Transverse colon (tissue), 4 donors: ENCODE results near the gene DIP2B. TPM values are rescaled to one million over a fixed set of nuclear protein-coding genes. Genes with fewer than 3 reads are reported as not detected.

Source experiments
- DNase-seq: peaks from one replicate; pipeline ENCODE4 v3.0.0-alpha.2; 2019
- H3K27ac ChIP-seq, 4 donors: fragments of 200-600 bp; sonication (generic); 2 replicates each; pipeline ENCODE4 v1.5.1; 2016 to 2018; ENCODE audit warnings: inconsistent platforms in 4 of 4
- H3K27me3 ChIP-seq: fragments of 200-600 bp; sonication (generic); 2 replicates; pipeline ENCODE4 v1.5.1; 2017; ENCODE audit warnings: inconsistent platforms
- H3K36me3 ChIP-seq, 4 donors: fragments of 200-600 bp; sonication (generic); 2 replicates each; pipeline ENCODE4 v1.5.1; 2017 to 2019; ENCODE audit warnings: inconsistent platforms in 4 of 4
- H3K4me1 ChIP-seq, 4 donors: fragments of 200-600 bp; sonication (generic); 2 replicates each; pipeline ENCODE4 v1.5.1; 2017 to 2020; ENCODE audit warnings: inconsistent platforms in 4 of 4
- H3K4me3 ChIP-seq, 4 donors: fragments of 200-600 bp; sonication (generic); 1 replicate in 1 of 4; 2 replicates in 3 of 4; pipeline versions ENCODE4 v1.5.1 to v1.6.1; 2017 to 2019; ENCODE audit warnings: inconsistent platforms in 4 of 4
- H3K9me3 ChIP-seq, 2 donors: fragments of 200-600 bp; sonication (generic); 2 replicates each; pipeline ENCODE4 v1.5.1; 2017 to 2019; ENCODE audit warnings: inconsistent platforms in 2 of 2
- CTCF ChIP-seq, 5 experiments: fragments of 200-600 bp in 3 of 5; fragments of 450-650 bp in 2 of 5; sonication (generic) in 3 of 5; IDR thresholded peaks; 1 replicate in 2 of 5; 2 replicates in 3 of 5; pipeline ENCODE4 v1.5.1; 2016 to 2017; ENCODE audit warnings: antibody characterized with exemption in 5 of 5, inconsistent platforms in 3 of 5, mild to moderate bottlenecking in 2 of 5, moderate library complexity in 1 of 5
- EP300 ChIP-seq: sonication (generic); formaldehyde crosslinking; IDR thresholded peaks from one replicate; pipeline ENCODE4 v1.6.1; 2017; ENCODE audit warnings: antibody characterized with exemption, low read depth
- POLR2A ChIP-seq: fragments of 450-650 bp; IDR thresholded peaks from one replicate; pipeline ENCODE4 v1.6.1; 2016; ENCODE audit warnings: antibody characterized with exemption, mild to moderate bottlenecking, moderate library complexity
- POLR2AphosphoS5 ChIP-seq, 3 donors: sonication (generic); formaldehyde crosslinking; IDR thresholded peaks; one replicate each; pipeline ENCODE4 v1.6.1; 2016; ENCODE audit warnings: antibody characterized with exemption in 3 of 3
- WGBS, 2 donors: methylation state at CpG; one replicate each; pipeline ENCODE4 v1.1.5; 2018; ENCODE audit warnings: low coverage in 1 of 2; 5-methylcytosine and 5-hydroxymethylcytosine counted together
- in situ Hi-C, 4 donors: fragments of 200-750 bp; cut with MboI; loops; one replicate each; pipeline versions ENCODE4 v1.15.0 to v1.15.1; 2017; ENCODE audit warnings: low sequenced_read_pairs in 3 of 4, low pct_ligation_motif_present in 1 of 4, low pct_unique_long_range_greater_than_20kb in 1 of 4
- intact Hi-C: fragments of 100-400 bp; cut with DNase I; formaldehyde crosslinking; loops from one replicate; pipeline ENCODE4 v1.15.1; 2023; ENCODE audit warnings: low total_unique reads
- total RNA-seq, 4 donors: library from RNA; depleted of rRNA; stranded (reverse); fragments of >200 nt; gene quantifications; one replicate each; pipeline ENCODE4 v1.1.0, GENCODE V29; 2016

Gene DIP2B
- total RNA-seq, 4 donors from 2014 or later, result 40.0 to 129 (median 57.9) TPM

GRCh38 chr12:50628394-50628793 is 123.6 kb downstream of the DIP2B start:
- Histone ChIP-seq H3K9me3 (no peaks in the 10 kb centered on the region), H3K27me3 (no peaks in the 10 kb centered on the region), H3K36me3 (peaks cover 0 to 4% (median 0%) of the 10 kb centered on the region in 4 donors), H3K4me3 (no peak overlapping the region), H3K27ac (no peak overlapping the region), H3K4me1 (peaks cover 0 to 37% (median 20%) of the 10 kb centered on the region in 4 donors)
- TF ChIP-seq CTCF (IDR thresholded peaks at IDR 0.05), result no peak
- no peak for TF ChIP-seq POLR2AphosphoS5 (IDR thresholded peaks at IDR 0.05)
- in situ Hi-C loops, result no loop called here
- 91 to 93% methylated on average over 6 of the region's 6 CpGs for WGBS, 2 donors
- no peak for DNase-seq
- intact Hi-C loops, result no loop called here

GRCh38 chr12:50633955-50634354 is 129.2 kb downstream of the DIP2B start:
- WGBS, 2 donors, result 78 to 95% methylated on average over 4 to 6 of the region's 6 CpGs
- Histone ChIP-seq H3K36me3 (peaks cover 0 to 4% (median 0%) of the 10 kb centered on the region in 4 donors), H3K27ac (no peak overlapping the region), H3K4me3 (no peak overlapping the region), H3K27me3 (no peaks in the 10 kb centered on the region), H3K4me1 (peaks cover 0 to 36% (median 21%) of the 10 kb centered on the region in 4 donors), H3K9me3 (no peaks in the 10 kb centered on the region)
- DNase-seq, result no peak
- no peak for TF ChIP-seq CTCF (IDR thresholded peaks at IDR 0.05)
- no peak for TF ChIP-seq POLR2AphosphoS5 (IDR thresholded peaks at IDR 0.05)
- TF ChIP-seq EP300, result no peak
- no peak for TF ChIP-seq POLR2A
- intact Hi-C loops, result no loop called here
- in situ Hi-C loops, result loop anchor here in 1 of 4 donors (10.0 kb wide), 1 partner anchor 129 kb away; the partner anchor contains the start of gene DIP2B

- in situ Hi-C loops (loop anchor here in 1 of 4 donors (10.0 kb wide), 1 partner anchor 130 kb away; the partner anchor contains the start of gene DIP2B), intact Hi-C loops (no loop called here)
- H3K27me3 ChIP-seq, result no peaks in the 10 kb centered on the region
- H3K4me1 ChIP-seq, result peaks cover 0 to 36% (median 21%) of the 10 kb centered on the region in 4 donors
- WGBS, 2 donors, result 89% methylated on average over 2 of the region's 2 CpGs; no CpG with 5 or more reads in 1 of the 2 donors
- no peak overlapping the region for H3K27ac ChIP-seq
- peaks cover 0 to 4% (median 0%) of the 10 kb centered on the region in 4 donors for H3K36me3 ChIP-seq
- no peaks in the 10 kb centered on the region for H3K9me3 ChIP-seq
- no peak for TF ChIP-seq POLR2AphosphoS5 (IDR thresholded peaks at IDR 0.05)
- H3K4me3 ChIP-seq, result no peak overlapping the region
- no peak for DNase-seq
Observed at GRCh38 chr12:50634379-50634778, 129.6 kb downstream of the DIP2B start.

- Histone ChIP-seq H3K27me3 (no peaks in the 10 kb centered on the region), H3K27ac (no peak overlapping the region), H3K36me3 (peaks cover 0 to 4% (median 0%) of the 10 kb centered on the region in 4 donors), H3K4me1 (peaks cover 0 to 36% (median 21%) of the 10 kb centered on the region in 4 donors), H3K9me3 (no peaks in the 10 kb centered on the region), H3K4me3 (no peak overlapping the region)
- WGBS, 2 donors, result 27 to 36% methylated on average over 4 to 5 of the region's 5 CpGs
- TF ChIP-seq EP300 (no peak), CTCF (IDR thresholded peaks at IDR 0.05) (no peak), POLR2A (no peak), POLR2AphosphoS5 (IDR thresholded peaks at IDR 0.05) (no peak)
- intact Hi-C loops (loop anchor here (5.0 kb wide), 1 partner anchor 133 kb away; the partner anchor contains the start of gene DIP2B), in situ Hi-C loops (loop anchor here (5.0 to 10.0 kb wide), 3 partner anchors 128 to 133 kb away; partner anchors contain the start of gene DIP2B (in 2 of the 4))
- DNase-seq, result no peak
Observed at GRCh38 chr12:50635364-50635763, 130.6 kb downstream of the DIP2B start.
